Activated naive CD4-positive, alpha-beta T cell (primary cell): ENCODE data around the gene CCDC179.

ENCODE experiments used
- DNase-seq, 4 experiments: peaks; one replicate each; lab custom pipeline; 2025; lab: John Stamatoyannopoulos, UW

Gene CCDC179

GRCh38 chr11:22807855-22808570 is 52.3 kb downstream of the CCDC179 start:
- no peak for DNase-seq

- DNase-seq: no peak
Observed at GRCh38 chr11:22807391-22807790, 52.9 kb downstream of the CCDC179 start.

DNA sequence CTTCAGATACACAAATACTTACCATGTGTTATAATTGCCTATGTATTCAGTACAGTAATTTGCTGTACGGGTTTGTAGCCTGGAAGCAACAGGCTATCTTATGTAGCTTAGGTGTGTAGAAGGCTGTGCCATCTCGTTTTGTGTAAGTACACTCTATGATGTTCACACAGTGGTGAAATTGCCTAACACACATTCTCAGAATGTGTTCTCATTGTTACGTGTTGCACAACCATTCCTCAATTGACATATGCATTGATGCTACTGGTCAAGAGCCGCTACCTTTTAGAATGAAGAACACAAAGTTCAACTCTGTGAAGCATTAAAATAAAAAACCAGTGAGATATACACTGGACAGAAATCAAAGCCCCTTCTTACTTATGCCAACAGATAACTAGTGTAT is 57.4 kb downstream of the CCDC179 start:
- no peak for DNase-seq

DNA sequence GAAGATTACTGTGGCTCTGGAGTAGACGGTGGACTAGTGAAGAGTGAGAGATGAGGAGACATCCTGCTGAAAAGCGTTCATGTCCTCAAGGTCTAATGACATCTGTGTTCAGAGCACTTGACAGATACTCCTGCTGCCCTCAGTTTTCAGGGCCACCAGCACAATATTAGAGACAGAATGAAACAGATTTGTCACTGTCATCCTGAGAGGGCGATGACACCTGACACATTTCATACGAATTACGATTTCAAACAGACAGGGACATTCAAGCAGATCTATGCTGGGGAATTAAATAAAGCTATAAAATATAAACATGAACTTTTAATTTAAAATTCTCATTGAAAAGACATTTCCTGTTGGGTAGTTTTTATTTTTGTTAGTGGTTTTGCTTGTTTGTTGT is 59.8 kb downstream of the CCDC179 start:
- no peak for DNase-seq

DNA sequence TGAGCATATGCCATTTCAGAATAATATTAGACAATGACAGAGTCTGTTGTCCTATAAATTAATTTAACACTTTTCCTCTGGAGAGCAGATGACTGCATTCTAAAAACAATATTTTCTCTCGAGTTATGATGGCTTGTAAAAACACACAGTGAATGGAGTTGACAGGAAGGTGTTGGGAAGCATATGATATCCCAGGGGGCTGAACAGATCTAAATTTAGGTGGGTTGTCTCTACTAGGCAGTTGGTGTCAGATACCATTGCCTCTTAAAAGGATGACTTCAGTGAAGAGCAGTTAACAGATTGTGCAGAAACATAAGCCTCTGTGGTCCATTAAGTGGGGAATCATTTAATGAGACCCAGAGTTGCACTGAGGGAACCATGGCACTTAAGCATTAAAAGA is 61.4 kb downstream of the CCDC179 start:
- DNase-seq: no peak

DNA sequence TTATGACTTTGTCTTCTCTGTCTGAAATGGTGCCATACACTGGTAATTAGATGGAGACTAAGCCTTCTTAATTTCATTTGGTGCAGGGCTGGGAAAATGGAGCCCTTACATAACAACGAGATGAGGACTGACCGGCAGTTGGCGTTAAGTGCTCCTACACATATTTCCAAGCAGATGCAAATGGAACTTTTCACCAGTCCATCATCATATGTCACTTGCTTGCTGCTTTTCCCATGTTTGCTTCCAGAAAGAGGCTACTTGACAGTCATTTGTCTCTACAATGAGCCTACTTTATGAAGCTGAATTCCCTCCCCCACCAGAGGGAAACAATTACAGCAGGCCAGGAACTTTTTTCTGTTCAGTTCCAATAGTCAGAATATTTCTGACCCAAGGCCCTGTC is 63.2 kb downstream of the CCDC179 start:
- no peak for DNase-seq
